ENCODE data around the gene DNAJC18.
"Not testable (repeated sequence)": the region's sequence is repeated elsewhere in the genome, so short reads cannot be mapped to it uniquely, and the experiment has no call there.

Gene DNAJC18

GRCh38 chr5:139388198-139388821, 51.0 kb downstream of the DNAJC18 start:
- DNase-seq (ENCODE audit: low read depth), result no peak

- no peak for DNase-seq (ENCODE audit: low read depth)
Observed at GRCh38 chr5:139387611-139388197, 51.6 kb downstream of the DNAJC18 start.

- DNase-seq (ENCODE audit: low read depth), result not testable (repeated sequence)
Observed at GRCh38 chr5:139386956-139387355, 52.4 kb downstream of the DNAJC18 start.

GRCh38 chr5:139386050-139386438, 53.3 kb downstream of the DNAJC18 start:
- DNase-seq (ENCODE audit: low read depth), result no peak

DNA sequence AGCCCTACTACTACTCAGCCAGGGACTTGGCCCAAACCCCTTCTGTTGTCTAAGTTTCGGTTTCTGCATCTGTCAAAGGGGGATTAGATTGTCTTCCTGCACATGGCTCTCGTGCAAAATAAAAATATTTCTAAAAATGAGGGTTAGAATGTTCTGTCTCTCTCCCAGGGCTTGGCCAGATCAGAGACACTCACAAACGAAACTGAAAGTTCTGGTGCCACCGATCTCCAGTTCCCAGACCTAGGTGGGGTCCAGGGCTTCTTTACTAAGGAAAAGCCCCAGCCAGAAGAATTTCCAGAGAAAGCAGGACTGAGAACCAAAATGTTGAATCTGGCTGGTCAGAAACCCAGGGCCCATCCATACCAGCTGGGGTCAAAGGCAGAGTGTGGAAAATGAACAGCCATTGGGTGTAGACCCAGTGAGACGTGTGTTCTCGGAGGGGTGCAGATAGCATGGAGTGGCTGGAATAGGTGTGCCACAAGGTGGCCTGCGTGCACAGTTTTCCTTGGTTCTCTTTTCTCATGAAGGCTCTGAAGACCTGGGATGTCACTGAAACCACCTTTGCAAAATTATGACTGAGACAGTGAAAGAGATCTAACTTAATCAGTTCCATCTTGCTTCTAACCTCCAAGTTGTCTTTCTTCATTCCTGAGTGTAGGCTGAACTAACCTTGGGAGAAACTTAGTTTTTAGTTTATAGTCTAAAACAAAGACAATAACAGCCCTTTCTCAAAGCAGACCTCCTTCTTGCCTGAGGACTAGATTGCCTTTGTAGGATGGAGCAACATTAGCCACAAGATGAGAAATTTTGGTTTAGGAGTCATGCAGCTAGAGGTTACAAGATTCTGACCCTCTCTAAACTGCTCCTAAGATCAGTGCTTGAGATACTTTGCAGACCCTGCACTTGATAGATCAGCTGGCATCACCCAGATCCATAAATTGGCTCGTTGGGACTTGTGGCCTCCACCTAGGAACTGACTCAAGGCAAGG, 54.0 kb downstream of the DNAJC18 start:
- no peak for DNase-seq (ENCODE audit: low read depth)

- DNase-seq (ENCODE audit: low read depth), result no peak
Observed at GRCh38 chr5:139384591-139385051, 54.7 kb downstream of the DNAJC18 start.

- no peak for DNase-seq (ENCODE audit: low read depth)
Observed at GRCh38 chr5:139383993-139384590, 55.2 kb downstream of the DNAJC18 start.

- no peak for DNase-seq (ENCODE audit: low read depth)
Observed at GRCh38 chr5:139383275-139383992, 55.9 kb downstream of the DNAJC18 start, which contains the start of gene SLC23A1. SLC23A1 (minus strand) TSS chr5:139383297; CDS start chr5:139383253, 44 bp downstream.

DNA sequence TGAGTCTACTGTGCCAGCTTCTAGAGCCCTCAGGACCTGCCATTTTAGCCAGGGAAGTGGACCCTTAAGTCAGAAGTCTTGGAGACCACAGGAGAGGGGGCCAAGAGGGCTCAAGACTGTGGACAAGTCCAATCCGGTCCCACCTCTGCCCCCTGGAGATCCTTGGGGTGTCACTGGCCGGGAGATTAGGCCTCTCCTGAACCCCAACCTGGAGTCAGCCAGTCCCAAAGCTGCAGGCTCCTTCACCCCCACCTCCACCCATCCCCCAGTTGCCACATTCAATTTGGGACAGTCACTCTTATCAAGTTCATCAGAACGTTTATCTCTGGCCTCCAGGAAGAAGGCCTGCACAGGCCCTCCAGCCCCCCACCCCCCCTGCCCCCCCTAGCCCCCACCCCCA, 56.5 kb downstream of the DNAJC18 start:
- DNase-seq (ENCODE audit: low read depth), result no peak

- no peak for DNase-seq (ENCODE audit: low read depth)
Observed at GRCh38 chr5:139381837-139382761, 57.2 kb downstream of the DNAJC18 start.

GRCh38 chr5:139379626-139380449, 59.5 kb downstream of the DNAJC18 start:
- no peak for DNase-seq (ENCODE audit: low read depth)

- no peak for DNase-seq (ENCODE audit: low read depth)
Observed at GRCh38 chr5:139378941-139379361, 60.4 kb downstream of the DNAJC18 start.

DNA sequence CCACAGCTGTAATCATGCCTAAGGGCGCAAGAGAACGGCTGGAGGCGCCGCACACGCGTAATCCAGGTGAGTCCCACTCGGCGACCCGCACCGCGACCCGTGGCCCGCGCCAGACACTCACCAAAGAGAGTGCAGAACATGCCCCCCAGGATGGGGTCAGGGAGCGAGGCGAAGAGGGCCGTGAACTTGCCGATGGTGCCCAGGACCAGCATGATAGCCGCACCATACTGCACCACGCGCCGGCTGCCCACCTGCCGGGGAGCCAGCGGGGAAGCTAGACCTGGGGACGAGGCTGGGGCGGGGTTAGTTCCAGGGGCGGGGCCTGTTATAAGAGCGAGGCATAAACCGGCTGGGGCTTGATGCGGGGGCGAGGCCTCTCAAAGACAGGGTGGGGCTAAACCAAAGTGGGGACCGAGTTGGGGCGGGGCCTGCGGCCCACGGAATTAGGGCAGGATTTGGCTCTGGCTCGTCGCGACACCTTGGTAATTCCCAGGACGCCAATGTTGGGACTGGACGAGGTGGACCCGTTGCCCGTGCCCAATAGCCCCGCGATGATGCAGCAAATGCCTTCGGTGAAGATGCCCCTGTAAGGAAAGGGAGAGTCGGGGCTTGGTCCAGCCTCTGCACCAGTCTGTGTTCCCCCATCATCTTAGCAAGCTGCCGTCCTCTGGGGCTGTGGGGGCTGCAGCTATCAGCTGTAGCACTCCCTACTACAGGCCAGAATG, 61.1 kb downstream of the DNAJC18 start:
- DNase-seq (ENCODE audit: low read depth), result no peak

DNA sequence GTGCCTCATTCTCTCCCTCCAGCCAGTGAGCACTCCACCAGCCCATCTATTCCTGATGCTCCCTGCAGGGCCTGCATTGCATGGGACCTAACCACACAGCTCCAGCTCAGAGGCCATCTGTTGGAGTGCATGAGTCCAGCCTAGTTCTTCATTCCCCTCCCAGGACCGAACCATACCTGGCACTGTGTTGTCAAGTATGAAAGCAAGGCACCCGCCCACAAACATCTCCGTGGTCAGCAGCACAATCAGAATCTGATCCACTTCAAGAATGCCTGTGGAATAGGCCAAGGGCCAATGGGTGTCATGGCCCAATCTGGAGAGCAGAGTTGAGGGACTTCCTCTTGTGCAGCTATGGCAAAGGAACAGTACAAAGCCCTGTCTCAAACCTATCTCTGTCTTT, 62.1 kb downstream of the DNAJC18 start:
- DNase-seq (ENCODE audit: low read depth), result no peak

GRCh38 chr5:139376364-139376763, 63.0 kb downstream of the DNAJC18 start:
- DNase-seq (ENCODE audit: low read depth), result no peak

- no peak for DNase-seq (ENCODE audit: low read depth)
Observed at GRCh38 chr5:139374909-139375308, 64.4 kb downstream of the DNAJC18 start.

- DNase-seq (ENCODE audit: low read depth), result no peak
Observed at GRCh38 chr5:139371482-139372435, 67.6 kb downstream of the DNAJC18 start.

DNA sequence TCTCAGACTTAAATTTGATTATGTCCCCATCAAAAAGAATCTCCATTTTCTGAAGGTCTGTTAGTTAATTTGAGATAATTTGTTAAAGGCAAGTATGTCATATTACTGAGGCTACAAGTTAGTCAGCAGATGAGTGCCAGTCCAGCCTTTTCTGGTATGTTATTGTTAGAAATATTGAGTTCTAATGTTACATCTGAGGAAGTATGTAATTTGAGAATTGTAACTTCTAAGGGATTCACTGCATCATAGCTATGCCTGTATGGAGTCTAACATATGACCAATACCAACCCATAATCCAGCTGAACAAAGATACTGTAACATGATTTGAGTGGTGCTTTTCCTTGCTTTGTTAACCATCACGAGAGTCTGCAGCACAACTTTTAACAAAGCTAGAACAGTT, 70.1 kb downstream of the DNAJC18 start:
- DNase-seq (ENCODE audit: low read depth), result no peak

Measured in activated T-helper 1 cell treated with Interleukin-2 at 50 U/mL for 16 hours (primary cell).